GM21825 (cell line): Measurements from ENCODE around the gene PPP2R2C.

Source experiments
- ATAC-seq: cut with Tn5 transposase; IDR thresholded peaks from one replicate; pipeline ENCODE4 v1.9.1; 2021; ENCODE audit warnings: mild to moderate bottlenecking, moderate library complexity; ENCODE audit not compliant: unreplicated experiment

Gene PPP2R2C

DNA sequence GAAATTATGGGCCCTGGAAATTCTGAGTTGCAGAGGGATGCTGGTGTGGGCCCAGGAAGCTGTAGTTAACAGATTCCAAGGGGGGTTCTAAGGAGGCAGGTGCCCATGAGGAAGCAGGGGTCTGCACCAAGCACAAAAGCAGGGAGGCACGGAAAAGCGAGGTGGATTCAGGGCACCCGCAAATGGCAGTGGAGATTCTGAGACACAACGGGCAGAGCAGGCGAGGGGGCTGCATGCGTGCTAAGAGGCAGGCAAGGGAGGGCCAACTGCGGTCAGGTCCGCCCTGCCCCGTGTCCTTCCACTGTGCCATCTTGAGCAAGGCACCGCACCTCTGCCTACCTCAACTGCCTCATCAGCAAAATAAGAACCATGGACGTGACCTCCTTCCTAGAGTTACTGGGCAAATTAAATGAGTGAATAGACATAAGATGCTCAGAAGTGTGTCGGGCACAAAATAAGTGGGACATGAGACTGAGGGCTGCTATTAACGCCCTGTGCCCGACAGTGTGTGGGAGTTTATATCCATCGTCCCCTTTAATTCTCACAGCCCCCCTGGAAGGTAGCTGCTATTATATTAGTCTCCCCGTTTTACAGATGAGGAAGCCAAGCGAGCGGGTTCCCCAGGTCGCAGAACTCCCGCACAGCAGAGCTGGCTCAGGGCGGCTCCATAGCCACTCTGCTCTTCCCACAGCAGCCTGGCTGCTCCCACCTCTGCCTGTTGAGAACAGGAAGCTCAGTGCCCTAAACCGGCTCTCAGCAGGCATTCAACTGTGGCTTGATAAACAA, 67.6 kb downstream of the PPP2R2C start:
- no peak for ATAC-seq

- ATAC-seq = no peak
Measured at GRCh38 chr4:6403400-6403685, 69.1 kb downstream of the PPP2R2C start.

- no peak for ATAC-seq
Measured at GRCh38 chr4:6402566-6403399, 69.6 kb downstream of the PPP2R2C start.

- no peak for ATAC-seq
Measured at GRCh38 chr4:6401797-6402196, 70.6 kb downstream of the PPP2R2C start.

DNA sequence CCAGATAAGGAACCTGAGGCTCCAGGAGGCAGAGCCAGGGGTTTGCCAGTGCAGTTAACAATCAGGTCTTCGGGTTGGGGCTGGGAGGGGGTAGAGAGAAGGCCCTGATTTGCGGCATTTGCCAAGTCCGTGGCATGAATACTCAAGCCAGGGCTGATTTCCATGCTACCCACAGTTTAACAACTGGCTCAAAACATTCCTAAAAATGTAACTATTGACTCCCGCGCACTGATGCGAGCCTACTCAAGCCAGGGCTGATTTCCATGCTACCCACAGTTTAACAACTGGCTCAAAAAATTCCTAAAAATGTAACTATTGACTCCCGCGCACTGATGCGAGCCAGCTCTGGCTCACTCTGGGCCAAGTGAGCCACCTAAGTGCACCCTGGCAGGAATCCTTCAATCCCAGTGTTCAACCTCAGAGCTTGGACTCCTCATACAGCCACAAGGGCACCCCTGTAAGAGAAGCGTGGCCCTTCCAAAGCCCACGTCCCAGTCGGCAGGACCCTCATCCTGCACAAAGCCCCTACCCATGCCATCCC, 75.6 kb downstream of the PPP2R2C start:
- ATAC-seq = no peak

DNA sequence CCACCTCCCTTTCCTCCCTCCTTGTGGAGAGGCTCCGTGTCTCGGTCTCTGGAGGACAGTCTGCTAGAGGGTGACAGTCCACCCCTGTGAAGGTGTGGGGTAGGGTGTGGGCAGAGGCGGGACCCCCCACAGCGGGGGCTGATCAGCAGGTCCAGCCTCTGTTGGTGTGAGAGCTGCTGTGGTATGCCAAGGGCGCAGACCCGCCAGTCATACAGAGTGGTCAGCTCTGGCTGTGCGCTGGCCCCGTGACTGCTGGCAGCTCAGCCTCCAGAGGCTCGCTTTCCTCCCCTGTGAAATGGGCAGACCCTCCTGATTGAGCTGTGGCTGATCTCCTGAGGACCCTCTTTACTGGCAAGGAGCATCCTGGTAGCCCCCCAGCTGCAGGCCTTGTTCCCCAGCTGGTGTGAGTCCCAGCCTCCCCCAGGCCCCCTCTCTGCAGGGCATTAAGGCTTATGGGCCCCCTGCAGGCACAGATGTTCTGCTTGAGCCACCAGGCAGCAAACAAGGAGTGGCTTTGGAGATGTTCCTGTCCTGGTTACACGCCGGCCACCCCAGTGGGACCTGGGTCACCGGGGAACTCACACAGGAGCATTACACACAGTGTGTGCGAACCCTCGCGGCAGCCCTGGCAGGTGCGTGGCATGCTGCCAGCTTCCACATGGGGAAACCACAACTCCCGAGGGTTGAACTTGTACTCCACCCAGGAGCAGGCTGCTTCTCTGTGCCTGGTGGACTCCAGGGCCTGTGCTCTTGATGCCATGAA, 76.8 kb downstream of the PPP2R2C start:
- ATAC-seq = no peak

DNA sequence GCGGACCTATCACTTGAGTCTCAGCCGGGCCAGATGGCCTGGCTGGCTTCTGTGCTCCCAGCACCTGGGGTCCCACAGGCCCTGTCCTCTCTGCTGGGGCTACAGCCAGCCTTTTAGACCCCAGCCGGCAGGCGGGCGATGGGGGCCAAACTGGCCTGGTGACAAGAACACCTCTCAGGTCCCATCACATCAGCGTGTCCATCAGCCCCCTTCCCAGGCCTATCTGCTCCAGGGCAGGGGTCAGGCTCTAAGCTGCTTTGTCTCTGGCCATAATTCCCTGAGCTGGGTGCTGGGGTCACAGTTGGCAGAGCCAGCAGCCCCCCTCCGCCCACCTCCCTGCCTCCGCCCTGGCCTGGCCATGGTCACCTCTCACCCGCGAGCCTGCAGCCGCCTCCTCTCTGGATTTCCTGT, 77.7 kb downstream of the PPP2R2C start:
- no peak for ATAC-seq

GRCh38 chr4:6393544-6394475, 78.6 kb downstream of the PPP2R2C start:
- ATAC-seq = no peak

- ATAC-seq = no peak
Measured at GRCh38 chr4:6393066-6393465, 79.3 kb downstream of the PPP2R2C start.

DNA sequence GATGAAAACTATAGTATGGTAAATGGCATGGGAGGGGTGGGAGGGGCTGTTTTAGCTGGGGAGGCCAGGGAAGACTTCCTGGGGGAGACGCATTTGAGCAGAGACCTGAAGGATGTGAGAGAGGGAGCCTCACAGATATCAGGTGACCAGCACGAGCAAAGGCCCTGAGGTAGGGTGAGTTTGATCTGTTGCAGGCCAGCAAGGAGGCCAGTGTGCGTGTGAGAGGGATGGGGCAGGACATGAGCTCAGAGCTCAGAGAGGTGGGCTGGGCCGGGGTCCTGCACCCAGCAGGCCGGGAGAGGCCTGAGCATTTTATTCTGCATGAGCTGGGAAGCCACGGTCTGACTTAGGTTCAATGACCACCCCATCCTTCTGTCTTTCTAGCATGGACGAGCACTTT, 80.0 kb downstream of the PPP2R2C start:
- no peak for ATAC-seq

DNA sequence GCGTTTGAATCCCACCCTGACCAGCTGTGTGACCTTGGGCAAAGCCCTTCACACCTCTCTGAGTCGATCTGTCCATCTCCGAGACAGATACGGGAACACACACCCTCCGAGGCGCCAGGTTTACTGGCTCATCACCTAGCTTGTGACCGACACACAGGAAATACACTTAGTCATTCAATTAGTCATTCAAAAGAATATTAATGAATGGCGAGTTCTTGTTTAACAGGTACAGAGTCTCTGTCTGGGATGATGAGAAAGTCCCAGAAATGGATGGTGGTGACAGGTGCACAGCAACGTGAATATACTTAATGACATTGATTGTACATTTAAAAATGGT, 80.6 kb downstream of the PPP2R2C start:
- ATAC-seq = no peak

DNA sequence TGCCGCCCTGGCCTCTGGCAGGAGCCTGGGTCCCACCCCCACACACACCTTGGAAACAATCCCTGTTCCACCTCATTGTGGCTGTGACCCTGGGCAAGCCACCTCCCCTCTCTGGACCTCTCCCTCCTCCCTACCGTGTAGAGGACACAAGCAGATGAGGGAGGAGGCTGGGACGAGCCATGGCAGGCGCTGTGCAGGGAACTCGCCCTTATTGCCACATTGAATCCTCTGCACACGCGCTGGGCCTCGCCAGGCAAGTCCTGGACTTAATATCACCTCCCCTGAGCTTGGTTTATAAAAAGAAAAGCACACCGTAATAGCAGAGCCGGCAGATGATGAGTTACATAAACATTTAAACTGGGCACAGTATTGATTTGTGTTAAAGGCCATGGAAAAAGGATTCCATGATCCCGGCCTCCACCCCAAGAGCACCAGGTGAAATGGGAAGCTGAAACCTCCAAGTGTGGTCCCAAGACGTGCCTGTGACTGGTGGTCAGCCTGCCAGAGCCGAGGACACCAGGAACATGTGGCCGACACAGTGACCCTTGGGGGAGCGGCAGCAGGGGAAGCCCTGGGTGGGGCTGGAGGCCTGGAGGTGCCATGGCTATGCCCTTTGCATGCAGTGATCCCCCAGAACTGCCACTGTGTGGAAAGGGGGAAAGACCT, 81.1 kb downstream of the PPP2R2C start:
- no peak for ATAC-seq

- no peak for ATAC-seq
Measured at GRCh38 chr4:6390356-6390755, 82.1 kb downstream of the PPP2R2C start.

DNA sequence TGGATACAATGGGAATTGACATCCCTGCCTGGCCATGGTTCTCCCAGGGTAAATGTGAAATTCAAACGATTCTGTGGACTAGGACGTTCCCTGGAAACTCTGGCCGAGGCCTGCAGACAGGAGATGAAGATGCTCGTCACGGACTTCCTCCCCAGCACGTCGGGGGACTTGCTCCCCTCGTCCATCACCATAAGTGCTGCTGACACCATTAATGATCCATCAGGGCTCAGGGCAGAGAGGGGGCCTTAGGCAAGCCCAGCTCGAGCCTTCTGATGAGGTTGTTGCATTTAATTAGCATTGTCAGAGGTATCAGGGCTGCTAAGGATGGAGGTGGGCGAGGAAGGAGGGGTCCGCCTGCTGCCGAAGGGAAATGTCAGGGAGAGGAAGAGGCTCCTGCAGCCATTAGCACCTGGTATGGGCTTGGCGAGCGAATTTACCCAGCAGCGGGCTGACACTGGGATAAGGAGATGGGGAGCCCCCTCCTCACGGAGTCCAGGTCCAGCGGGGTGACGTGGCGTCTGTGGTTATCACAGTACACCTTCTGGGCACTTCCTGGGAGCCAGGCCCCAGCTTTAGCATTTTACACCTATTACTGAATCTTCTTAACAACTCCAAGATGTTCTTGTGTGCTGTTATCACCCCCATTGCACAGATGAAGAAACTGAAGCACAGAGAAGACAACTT, 83.1 kb downstream of the PPP2R2C start:
- ATAC-seq = no peak

DNA sequence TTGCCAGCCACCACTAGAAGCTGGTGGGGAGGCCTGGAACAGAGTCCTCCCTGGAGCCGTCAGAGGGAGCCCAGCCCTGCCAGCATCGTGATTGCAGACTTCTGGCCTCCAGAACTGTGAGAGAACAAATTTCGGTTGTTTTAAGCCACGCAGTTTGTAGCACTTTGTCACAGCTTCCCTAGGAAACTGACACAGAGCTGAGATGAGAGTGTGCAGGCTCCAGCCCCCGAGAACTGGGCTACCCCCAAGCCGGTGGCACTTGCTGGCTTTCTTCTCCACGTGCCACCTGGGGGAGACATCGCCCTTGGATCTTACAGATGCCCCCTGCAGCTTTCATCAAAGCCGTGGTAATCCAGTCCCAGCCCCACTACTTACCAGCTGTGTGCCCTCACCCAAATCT, 83.7 kb downstream of the PPP2R2C start:
- ATAC-seq = no peak

DNA sequence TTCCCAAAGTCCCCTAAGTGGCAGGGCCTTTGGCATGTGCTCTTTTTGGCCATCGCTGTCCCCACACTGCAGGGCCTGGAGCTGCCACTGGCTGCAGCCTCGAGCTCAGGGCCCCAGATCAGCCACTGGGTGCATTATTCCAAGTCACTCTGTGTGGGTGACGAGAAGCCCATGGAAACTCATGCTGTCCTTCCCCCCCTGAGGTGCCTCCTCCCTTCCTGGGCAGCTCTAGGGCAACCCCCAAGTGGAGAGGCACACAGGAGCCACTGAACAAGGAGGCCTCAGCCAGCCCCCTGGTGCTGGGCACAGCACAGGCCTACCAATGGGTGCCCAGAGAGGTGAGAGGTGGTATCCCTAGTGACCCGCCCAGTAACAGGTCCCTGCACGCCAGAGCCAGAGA, 84.5 kb downstream of the PPP2R2C start:
- ATAC-seq = no peak

- no peak for ATAC-seq
Measured at GRCh38 chr4:6386091-6386490, 86.3 kb downstream of the PPP2R2C start.

DNA sequence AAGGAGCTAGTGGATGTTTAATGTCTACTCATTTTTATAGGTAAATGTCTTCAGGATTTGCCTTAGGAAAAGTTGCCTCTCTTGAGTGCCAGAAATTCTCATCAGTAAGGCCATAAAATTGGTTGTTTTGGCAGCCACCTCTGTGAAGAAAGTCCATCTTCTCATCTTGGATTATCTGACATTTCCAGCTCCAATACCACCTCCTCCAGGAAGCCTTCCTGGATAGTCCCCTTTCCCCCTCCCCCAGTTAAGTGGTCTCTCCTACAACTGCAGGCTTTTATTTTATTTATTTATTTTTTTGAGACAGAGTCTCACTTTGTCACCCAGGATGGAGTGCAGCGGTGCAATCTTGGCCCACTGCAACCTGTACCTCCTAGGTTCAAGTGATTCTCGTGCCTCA, 87.1 kb downstream of the PPP2R2C start:
- no peak for ATAC-seq

DNA sequence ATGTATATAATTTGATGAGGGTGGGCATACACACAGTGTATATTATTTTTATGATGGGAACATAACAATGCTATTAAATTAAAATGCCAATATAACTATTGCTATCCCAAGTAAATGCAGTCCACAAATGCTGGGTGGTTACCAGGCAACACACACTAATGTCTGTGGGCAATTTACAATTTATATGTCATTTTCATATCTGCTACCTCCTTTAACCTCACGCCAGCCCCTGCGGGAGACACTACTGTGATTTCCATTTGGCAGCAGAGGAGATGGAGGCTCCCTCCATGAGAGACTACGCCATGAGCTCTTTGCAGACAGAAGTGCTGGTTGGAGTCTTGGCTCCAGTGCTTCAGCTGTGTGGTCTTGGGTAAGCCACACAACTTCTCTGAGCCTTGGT, 87.9 kb downstream of the PPP2R2C start:
- ATAC-seq = no peak
